ENCODE results near the gene SETBP1.

The SETBP1 gene

GRCh38 chr18:44834867-44835469, 154.3 kb downstream of the SETBP1 start:
- Histone ChIP-seq H3K9ac (ENCODE audit: insufficient read length, low read depth) (no peak overlapping the region), H3K4me3 (ENCODE audit: insufficient read length, low read depth) (no peak overlapping the region), H3K27me3 (ENCODE audit: insufficient read depth, insufficient read length) (no peaks in the 10 kb centered on the region), H3K9me3 (ENCODE audit: insufficient read depth, low read length) (no peaks in the 10 kb centered on the region), H3K36me3 (ENCODE audit: insufficient read depth, insufficient read length, low read length) (no peaks in the 10 kb centered on the region), H3K4me1 (ENCODE audit: insufficient read depth, insufficient read length) (peaks cover 14% of the 10 kb centered on the region)
- TF ChIP-seq YY1 (IDR thresholded peaks at IDR 0.05; ENCODE audit: insufficient read depth, insufficient read length): no peak
- TF ChIP-seq SUZ12 (IDR thresholded peaks at IDR 0.05; ENCODE audit: extremely low read depth, insufficient read depth, insufficient read length): no peak
- no peak for TF ChIP-seq ZNF274 (IDR thresholded peaks at IDR 0.05; ENCODE audit: low read depth, low read length)
- no peak for DNase-seq (ENCODE audit: low read depth, low spot score)

GRCh38 chr18:44835703-44836102, 155.0 kb downstream of the SETBP1 start:
- DNase-seq (ENCODE audit: low read depth, low spot score): peak; percentile 39
- Histone ChIP-seq H3K4me3 (ENCODE audit: insufficient read length, low read depth) (no peak overlapping the region), H3K4me1 (ENCODE audit: insufficient read depth, insufficient read length) (peaks cover 14% of the 10 kb centered on the region), H3K36me3 (ENCODE audit: insufficient read depth, insufficient read length, low read length) (no peaks in the 10 kb centered on the region), H3K9me3 (ENCODE audit: insufficient read depth, low read length) (no peaks in the 10 kb centered on the region), H3K9ac (ENCODE audit: insufficient read length, low read depth) (no peak overlapping the region), H3K27me3 (ENCODE audit: insufficient read depth, insufficient read length) (no peaks in the 10 kb centered on the region)
- TF ChIP-seq SUZ12 (IDR thresholded peaks at IDR 0.05; ENCODE audit: extremely low read depth, insufficient read depth, insufficient read length) (no peak), YY1 (IDR thresholded peaks at IDR 0.05; ENCODE audit: insufficient read depth, insufficient read length) (no peak), ZNF274 (IDR thresholded peaks at IDR 0.05; ENCODE audit: low read depth, low read length) (no peak)

GRCh38 chr18:44836263-44836662, 155.6 kb downstream of the SETBP1 start:
- no peaks in the 10 kb centered on the region for H3K27me3 ChIP-seq (ENCODE audit: insufficient read depth, insufficient read length)
- DNase-seq (ENCODE audit: low read depth, low spot score): no peak
- TF ChIP-seq SUZ12 (IDR thresholded peaks at IDR 0.05; ENCODE audit: extremely low read depth, insufficient read depth, insufficient read length) (no peak), ZNF274 (IDR thresholded peaks at IDR 0.05; ENCODE audit: low read depth, low read length) (no peak)
- H3K36me3 ChIP-seq (ENCODE audit: insufficient read depth, insufficient read length, low read length): no peaks in the 10 kb centered on the region
- H3K9ac ChIP-seq (ENCODE audit: insufficient read length, low read depth): no peak overlapping the region
- H3K4me3 ChIP-seq (ENCODE audit: insufficient read length, low read depth): no peak overlapping the region
- peaks cover 14% of the 10 kb centered on the region for H3K4me1 ChIP-seq (ENCODE audit: insufficient read depth, insufficient read length)
- H3K9me3 ChIP-seq (ENCODE audit: insufficient read depth, low read length): no peaks in the 10 kb centered on the region

GRCh38 chr18:44837482-44838180, 156.9 kb downstream of the SETBP1 start:
- Histone ChIP-seq H3K9ac (ENCODE audit: insufficient read length, low read depth) (no peak overlapping the region), H3K36me3 (ENCODE audit: insufficient read depth, insufficient read length, low read length) (no peaks in the 10 kb centered on the region), H3K9me3 (ENCODE audit: insufficient read depth, low read length) (no peaks in the 10 kb centered on the region), H3K4me3 (ENCODE audit: insufficient read length, low read depth) (no peak overlapping the region), H3K4me1 (ENCODE audit: insufficient read depth, insufficient read length) (peaks cover 14% of the 10 kb centered on the region), H3K27me3 (ENCODE audit: insufficient read depth, insufficient read length) (no peaks in the 10 kb centered on the region)
- DNase-seq (ENCODE audit: low read depth, low spot score): no peak
- TF ChIP-seq SUZ12 (IDR thresholded peaks at IDR 0.05; ENCODE audit: extremely low read depth, insufficient read depth, insufficient read length): no peak
- TF ChIP-seq ZNF274 (IDR thresholded peaks at IDR 0.05; ENCODE audit: low read depth, low read length): no peak
- TF ChIP-seq YY1 (IDR thresholded peaks at IDR 0.05; ENCODE audit: insufficient read depth, insufficient read length): no peak

GRCh38 chr18:44838971-44839666, 158.4 kb downstream of the SETBP1 start:
- H3K4me1 ChIP-seq (ENCODE audit: insufficient read depth, insufficient read length): peaks cover 14% of the 10 kb centered on the region
- no peaks in the 10 kb centered on the region for H3K27me3 ChIP-seq (ENCODE audit: insufficient read depth, insufficient read length)
- no peak overlapping the region for H3K9ac ChIP-seq (ENCODE audit: insufficient read length, low read depth)
- DNase-seq (ENCODE audit: low read depth, low spot score): no peak
- 0 out of 2 replicates have a peak, but pooled peaks cover 5% of the 10 kb centered on the region for H3K9me3 ChIP-seq (ENCODE audit: insufficient read depth, low read length)
- TF ChIP-seq YY1 (IDR thresholded peaks at IDR 0.05; ENCODE audit: insufficient read depth, insufficient read length) (no peak), SUZ12 (IDR thresholded peaks at IDR 0.05; ENCODE audit: extremely low read depth, insufficient read depth, insufficient read length) (no peak), ZNF274 (IDR thresholded peaks at IDR 0.05; ENCODE audit: low read depth, low read length) (no peak)
- no peak overlapping the region for H3K4me3 ChIP-seq (ENCODE audit: insufficient read length, low read depth)
- no peaks in the 10 kb centered on the region for H3K36me3 ChIP-seq (ENCODE audit: insufficient read depth, insufficient read length, low read length)

- Histone ChIP-seq H3K27me3 (ENCODE audit: insufficient read depth, insufficient read length) (no peaks in the 10 kb centered on the region), H3K4me3 (ENCODE audit: insufficient read length, low read depth) (no peak overlapping the region), H3K9me3 (ENCODE audit: insufficient read depth, low read length) (peaks cover 13% of the 10 kb centered on the region; the same call in 1 of the 2 replicates), H3K9ac (ENCODE audit: insufficient read length, low read depth) (no peak overlapping the region), H3K4me1 (ENCODE audit: insufficient read depth, insufficient read length) (peaks cover 11% of the 10 kb centered on the region), H3K36me3 (ENCODE audit: insufficient read depth, insufficient read length, low read length) (no peaks in the 10 kb centered on the region)
- no peak for DNase-seq (ENCODE audit: low read depth, low spot score)
- TF ChIP-seq SUZ12 (IDR thresholded peaks at IDR 0.05; ENCODE audit: extremely low read depth, insufficient read depth, insufficient read length): no peak
- TF ChIP-seq YY1 (IDR thresholded peaks at IDR 0.05; ENCODE audit: insufficient read depth, insufficient read length): no peak
- TF ChIP-seq ZNF274 (IDR thresholded peaks at IDR 0.05; ENCODE audit: low read depth, low read length): no peak
Observed at GRCh38 chr18:44840058-44840790, 159.5 kb downstream of the SETBP1 start.
